Right cardiac atrium (tissue), 5 donors: ENCODE measurements around the gene CCDC78. TPM values are rescaled to one million over a fixed set of nuclear protein-coding genes. Genes with fewer than 3 reads are reported as not detected.
"Not testable (repeated sequence)": the region's sequence is repeated elsewhere in the genome, so short reads cannot be mapped to it uniquely, and the experiment has no call there.

Experiments
- ATAC-seq, 2 donors: fragments of 200-7000 bp; cut with Tn5 transposase; one replicate each; pipeline versions ENCODE4 v1.8.0 to v1.9.1; 2020; ENCODE audit warnings: moderate library complexity in 2 of 2, mild to moderate bottlenecking in 1 of 2
- DNase-seq, 3 donors: peaks; one replicate each; pipeline ENCODE4 v3.0.0-alpha.2; 2020
- H3K27ac ChIP-seq: one replicate; pipeline ENCODE4 v1.5.1; 2013; ENCODE audit warnings: mild to moderate bottlenecking, low read length, control low read depth, moderate library complexity
- H3K27me3 ChIP-seq: one replicate; pipeline ENCODE4 v1.6.1; 2013; ENCODE audit not compliant: control insufficient read depth, insufficient read depth
- H3K4me1 ChIP-seq: one replicate; pipeline ENCODE4 v1.6.1; 2013; ENCODE audit warnings: low read length; ENCODE audit not compliant: control insufficient read depth, insufficient read depth
- H3K4me3 ChIP-seq: one replicate; pipeline ENCODE4 v1.5.1; 2013; ENCODE audit warnings: low read length, control low read depth
- H3K9me3 ChIP-seq: one replicate; pipeline ENCODE4 v1.6.1; 2013; ENCODE audit warnings: low read length; ENCODE audit not compliant: control insufficient read depth
- WGBS: extraction: QIAGEN DNeasy Blood & Tissue Kit; methylation state at CpG from one replicate; pipeline ENCODE4 v1.1.7; 2013; 5-methylcytosine and 5-hydroxymethylcytosine counted together
- intact Hi-C, 4 donors: fragments of 100-400 bp; cut with DNase I; formaldehyde crosslinking; loops; one replicate each; pipeline versions ENCODE4 v1.11.0 to v1.14.0; 2022 to 2023
- polyA plus RNA-seq: library from polyadenylated mRNA; stranded (reverse); fragments of 200-250 nt; gene quantifications from one replicate; pipeline ENCODE4 v1.2.3, GENCODE V29; 2013
- total RNA-seq, 4 donors: library from RNA; stranded (reverse); fragmentation: NEBNext Ultra II Directional; extraction: Animal tissue kit (Norgen Biotek cat#: 25700); gene quantifications; one replicate each; pipeline ENCODE4 v1.2.1, GENCODE V29; 2021
- donor health status: healthy with polysubstance abuse.
- donor health status: DM: no; HTN: yes; CAD: no.
- donor health status: DM: no; HTN: no; CAD: no.
- donor health status: DM: no; HTN: yes; CAD: no; lungs with severe emphysema.
- donor health status: DM: yes; HTN: yes; CAD: no.

Gene CCDC78
- total and polyA plus RNA-seq, 5 donors: 0.36 to 0.97 (median 0.44) TPM; not detected in 1

GRCh38 chr16:760065-760464, 33.8 kb upstream of the CCDC78 start:
- DNase-seq: peak in 2 of 3 donors; percentile 40 to 46
- Histone ChIP-seq H3K9me3 (no peaks in the 10 kb centered on the region), H3K4me1 (no peaks in the 10 kb centered on the region), H3K27me3 (no peaks in the 10 kb centered on the region), H3K27ac (no peak overlapping the region), H3K4me3 (no peak overlapping the region)
- ATAC-seq: peak in 1 of 2 donors; percentile 10
- WGBS: 67% methylated on average over 15 of the region's 15 CpGs
- intact Hi-C loops: no loop called here

- Histone ChIP-seq H3K27ac (no peak overlapping the region), H3K27me3 (no peaks in the 10 kb centered on the region), H3K4me3 (no peak overlapping the region), H3K4me1 (no peaks in the 10 kb centered on the region), H3K9me3 (no peaks in the 10 kb centered on the region)
- 84% methylated on average over 34 of the region's 34 CpGs for WGBS
- DNase-seq: peak in 1 of 3 donors; percentile 29
- intact Hi-C loops: no loop called here
- no peak for ATAC-seq
Measured at GRCh38 chr16:759110-759910, 33.1 kb upstream of the CCDC78 start.

GRCh38 chr16:756428-756827, 30.2 kb upstream of the CCDC78 start:
- WGBS: 94% methylated on average over 5 of the region's 5 CpGs
- intact Hi-C loops: no loop called here

GRCh38 chr16:754656-755055, 28.4 kb upstream of the CCDC78 start:
- ATAC-seq (no peak), DNase-seq (peak in 1 of 3 donors; percentile 24)
- H3K4me3 ChIP-seq: no peak overlapping the region
- H3K27me3 ChIP-seq: no peaks in the 10 kb centered on the region
- H3K4me1 ChIP-seq: no peaks in the 10 kb centered on the region
- WGBS: 62% methylated on average over 11 of the region's 11 CpGs
- H3K9me3 ChIP-seq: no peaks in the 10 kb centered on the region
- intact Hi-C loops: no loop called here
- no peak overlapping the region for H3K27ac ChIP-seq

More at GRCh38 chr16:756428-756827, 30.2 kb upstream of the CCDC78 start:
- DNase-seq: no peak
- no peaks in the 10 kb centered on the region for H3K4me1 ChIP-seq
- ATAC-seq: no peak
- H3K9me3 ChIP-seq: no peaks in the 10 kb centered on the region
- H3K27me3 ChIP-seq: no peaks in the 10 kb centered on the region
- no peak overlapping the region for H3K27ac ChIP-seq
- no peak overlapping the region for H3K4me3 ChIP-seq

- ATAC-seq, H3K4me1 ChIP-seq, DNase-seq, H3K4me3 ChIP-seq, H3K27ac ChIP-seq, intact Hi-C loops, H3K27me3 ChIP-seq, H3K9me3 ChIP-seq: not testable (repeated sequence)
- WGBS: 88% methylated on average over 11 of the region's 11 CpGs
Measured at GRCh38 chr16:754121-754607, 27.9 kb upstream of the CCDC78 start.

GRCh38 chr16:752007-752312, 25.7 kb upstream of the CCDC78 start:
- H3K4me1 ChIP-seq: no peaks in the 10 kb centered on the region
- DNase-seq (no peak), ATAC-seq (no peak)
- H3K4me3 ChIP-seq: no peak overlapping the region
- H3K27ac ChIP-seq: no peak overlapping the region
- WGBS: 35% methylated on average over 10 of the region's 10 CpGs
- intact Hi-C loops: no loop called here
- no peaks in the 10 kb centered on the region for H3K9me3 ChIP-seq
- H3K27me3 ChIP-seq: no peaks in the 10 kb centered on the region

- ATAC-seq (peak; percentile 82 to 89), DNase-seq (peak in 2 of 3 donors; percentile 68 to 75)
- no peaks in the 10 kb centered on the region for H3K4me1 ChIP-seq
- H3K9me3 ChIP-seq: no peaks in the 10 kb centered on the region
- no peak overlapping the region for H3K27ac ChIP-seq
- no peaks in the 10 kb centered on the region for H3K27me3 ChIP-seq
- intact Hi-C loops: no loop called here
- no peak overlapping the region for H3K4me3 ChIP-seq
- WGBS: 53% methylated on average over 39 of the region's 39 CpGs
Measured at GRCh38 chr16:751152-752006, 25.1 kb upstream of the CCDC78 start.

GRCh38 chr16:750485-750884, 24.2 kb upstream of the CCDC78 start:
- Histone ChIP-seq H3K27ac (no peak overlapping the region), H3K27me3 (no peaks in the 10 kb centered on the region), H3K4me3 (no peak overlapping the region), H3K4me1 (no peaks in the 10 kb centered on the region), H3K9me3 (no peaks in the 10 kb centered on the region)
- WGBS: 52% methylated on average over 9 of the region's 9 CpGs
- DNase-seq: peak in 1 of 3 donors; percentile 4
- intact Hi-C loops: no loop called here
- ATAC-seq: no peak

- Histone ChIP-seq H3K4me1 (no peaks in the 10 kb centered on the region), H3K27ac (no peak overlapping the region), H3K9me3 (no peaks in the 10 kb centered on the region), H3K4me3 (no peak overlapping the region), H3K27me3 (no peaks in the 10 kb centered on the region)
- intact Hi-C loops: no loop called here
- 78% methylated on average over 6 of the region's 6 CpGs for WGBS
- ATAC-seq (no peak), DNase-seq (peak in 1 of 3 donors; percentile 29)
Measured at GRCh38 chr16:749010-749409, 22.8 kb upstream of the CCDC78 start.

GRCh38 chr16:747978-748746, 21.9 kb upstream of the CCDC78 start:
- no peak for ATAC-seq
- H3K27me3 ChIP-seq: no peaks in the 10 kb centered on the region
- no peaks in the 10 kb centered on the region for H3K9me3 ChIP-seq
- H3K27ac ChIP-seq: no peak overlapping the region
- WGBS: 80% methylated on average over 39 of the region's 39 CpGs
- no peak overlapping the region for H3K4me3 ChIP-seq
- no peaks in the 10 kb centered on the region for H3K4me1 ChIP-seq
- intact Hi-C loops: no loop called here
- peak in 1 of 3 donors; percentile 45 for DNase-seq
